Skeletal muscle tissue (tissue), 4 donors: ENCODE results near the gene NSD1. TPM values are rescaled to one million over a fixed set of nuclear protein-coding genes. Genes with fewer than 3 reads are reported as not detected.

Source experiments
- H3K27ac ChIP-seq: one replicate; pipeline ENCODE4 v1.7.0; 2013; ENCODE audit warnings: mild to moderate bottlenecking, low read depth, low read length, inconsistent platforms
- H3K27me3 ChIP-seq, 3 donors: one replicate each; pipeline ENCODE4 v1.7.0; 2013; ENCODE audit warnings: low read length in 3 of 3; ENCODE audit not compliant: control insufficient read depth in 3 of 3, insufficient read depth in 3 of 3
- H3K36me3 ChIP-seq, 3 donors: one replicate each; pipeline ENCODE4 v1.7.0; 2013; ENCODE audit warnings: low read length in 3 of 3; ENCODE audit not compliant: control insufficient read depth in 3 of 3, insufficient read depth in 3 of 3
- H3K4me1 ChIP-seq, 3 donors: one replicate each; pipeline ENCODE4 v1.7.0; 2013; ENCODE audit warnings: low read length in 3 of 3, mild to moderate bottlenecking in 3 of 3; ENCODE audit not compliant: control insufficient read depth in 3 of 3, insufficient read depth in 3 of 3
- H3K4me3 ChIP-seq, 3 donors: one replicate each; pipeline ENCODE4 v1.7.0; 2013; ENCODE audit warnings: low read length in 3 of 3
- H3K9ac ChIP-seq, 3 donors: one replicate each; pipeline ENCODE4 v1.7.0; 2013; ENCODE audit warnings: low read length in 3 of 3, mild to moderate bottlenecking in 3 of 3, moderate library complexity in 2 of 3, low read depth in 1 of 3
- H3K9me3 ChIP-seq, 3 donors: one replicate each; pipeline ENCODE4 v1.7.0; 2013; ENCODE audit warnings: low read length in 3 of 3; ENCODE audit not compliant: control insufficient read depth in 3 of 3
- total RNA-seq: library from RNA; depleted of rRNA; stranded (reverse); fragments of >200 nt; gene quantifications from one replicate; pipeline ENCODE4 v1.2.3, GENCODE V29; 2014
- donor health status: Osteomylitis.

The NSD1 gene
- total RNA-seq, 1 donor from 2014 or later, result 57.4 TPM

- H3K27ac ChIP-seq, result no peak overlapping the region
- H3K9ac ChIP-seq, result no peak overlapping the region
- no peaks in the 10 kb centered on the region for H3K9me3 ChIP-seq
- H3K4me1 ChIP-seq, result peaks cover 5 to 30% (median 15%) of the 10 kb centered on the region in 3 donors
- H3K36me3 ChIP-seq, result peaks cover 44 to 54% (median 45%) of the 10 kb centered on the region in 3 donors
- no peaks in the 10 kb centered on the region for H3K27me3 ChIP-seq
- no peak overlapping the region for H3K4me3 ChIP-seq
Observed at GRCh38 chr5:177295924-177296323, 162.4 kb downstream of the NSD1 start.

- Histone ChIP-seq H3K9ac (no peak overlapping the region), H3K9me3 (no peaks in the 10 kb centered on the region), H3K27ac (no peak overlapping the region), H3K4me1 (peaks cover 12 to 37% (median 22%) of the 10 kb centered on the region in 3 donors), H3K36me3 (peaks cover 42 to 59% (median 51%) of the 10 kb centered on the region in 3 donors), H3K4me3 (no peak overlapping the region), H3K27me3 (no peaks in the 10 kb centered on the region)
Observed at GRCh38 chr5:177296581-177296980, 163.0 kb downstream of the NSD1 start.

- Histone ChIP-seq H3K27me3 (no peaks in the 10 kb centered on the region), H3K9ac (no peak overlapping the region), H3K9me3 (no peaks in the 10 kb centered on the region), H3K4me1 (peaks cover 23 to 50% (median 34%) of the 10 kb centered on the region in 3 donors), H3K4me3 (no peak overlapping the region), H3K36me3 (peaks cover 33 to 50% (median 41%) of the 10 kb centered on the region in 3 donors), H3K27ac (no peak overlapping the region)
Observed at GRCh38 chr5:177297922-177298321, 164.3 kb downstream of the NSD1 start.

GRCh38 chr5:177299697-177300096, 166.1 kb downstream of the NSD1 start:
- Histone ChIP-seq H3K27me3 (no peaks in the 10 kb centered on the region), H3K4me1 (peaks cover 30 to 62% (median 40%) of the 10 kb centered on the region in 3 donors), H3K27ac (peak overlapping the region; percentile 45), H3K36me3 (peaks cover 18 to 34% (median 26%) of the 10 kb centered on the region in 3 donors), H3K9me3 (no peaks in the 10 kb centered on the region), H3K9ac (no peak overlapping the region), H3K4me3 (no peak overlapping the region)

- peak overlapping the region in 1 of 3 donors; percentile 45 for H3K9ac ChIP-seq
Observed at GRCh38 chr5:177300236-177300880, 166.8 kb downstream of the NSD1 start.

GRCh38 chr5:177300951-177301350, 167.4 kb downstream of the NSD1 start:
- peak overlapping the region in 1 of 3 donors; percentile 1 for H3K9ac ChIP-seq
- no peaks in the 10 kb centered on the region for H3K9me3 ChIP-seq
- peak overlapping the region; percentile 63 for H3K27ac ChIP-seq
- no peaks in the 10 kb centered on the region for H3K27me3 ChIP-seq
- H3K4me3 ChIP-seq, result no peak overlapping the region
- peaks cover 16 to 27% (median 23%) of the 10 kb centered on the region in 3 donors for H3K36me3 ChIP-seq
- H3K4me1 ChIP-seq, result peaks cover 35 to 63% (median 44%) of the 10 kb centered on the region in 3 donors

More at GRCh38 chr5:177300236-177300880, 166.8 kb downstream of the NSD1 start:
- H3K27me3 ChIP-seq, result no peaks in the 10 kb centered on the region
- H3K9me3 ChIP-seq, result no peaks in the 10 kb centered on the region
- H3K4me3 ChIP-seq, result no peak overlapping the region
- peaks cover 35 to 66% (median 44%) of the 10 kb centered on the region in 3 donors for H3K4me1 ChIP-seq
- peak overlapping the region; percentile 63 for H3K27ac ChIP-seq
- peaks cover 16 to 27% (median 24%) of the 10 kb centered on the region in 3 donors for H3K36me3 ChIP-seq

GRCh38 chr5:177301503-177302165, 168.1 kb downstream of the NSD1 start:
- peaks cover 18 to 28% (median 28%) of the 10 kb centered on the region in 3 donors for H3K36me3 ChIP-seq
- peak overlapping the region in 1 of 3 donors; percentile 46 for H3K4me3 ChIP-seq
- peaks cover 37 to 63% (median 42%) of the 10 kb centered on the region in 3 donors for H3K4me1 ChIP-seq
- H3K9ac ChIP-seq, result peak overlapping the region in 2 of 3 donors; percentile 35 to 96
- H3K9me3 ChIP-seq, result no peaks in the 10 kb centered on the region
- H3K27me3 ChIP-seq, result no peaks in the 10 kb centered on the region
- H3K27ac ChIP-seq, result no peak overlapping the region

- Histone ChIP-seq H3K4me1 (peaks cover 37 to 64% (median 38%) of the 10 kb centered on the region in 3 donors), H3K27me3 (no peaks in the 10 kb centered on the region), H3K9me3 (no peaks in the 10 kb centered on the region), H3K4me3 (peak overlapping the region; percentile 82 to 99 (median 95)), H3K27ac (peak overlapping the region; percentile 82), H3K36me3 (peaks cover 26 to 33% (median 31%) of the 10 kb centered on the region in 3 donors), H3K9ac (peak overlapping the region; percentile 52 to 96 (median 90))
Observed at GRCh38 chr5:177302354-177303110, 169.0 kb downstream of the NSD1 start.

GRCh38 chr5:177303121-177303924, 169.8 kb downstream of the NSD1 start, which contains the start of the genes PRELID1 and RAB24:
Gene PRELID1 (plus strand): TSS chr5:177303799. CDS start chr5:177303986, 187 bp downstream.
Gene RAB24 (minus strand): TSS chr5:177303719. CDS start chr5:177303288, 431 bp downstream.
- Histone ChIP-seq H3K9me3 (no peaks in the 10 kb centered on the region), H3K27ac (peak within 1 kb of the TSS; percentile 82), H3K9ac (peak within 1 kb of the TSS; percentile 90 to 96 (median 94)), H3K36me3 (peaks cover 26 to 33% (median 31%) of the 10 kb centered on the region in 3 donors), H3K4me3 (peak within 1 kb of the TSS; percentile 90 to 99 (median 95)), H3K4me1 (peaks cover 37 to 64% (median 38%) of the 10 kb centered on the region in 3 donors), H3K27me3 (no peaks in the 10 kb centered on the region)
